HepG2 (cell line): ENCODE data around the gene FDXACB1. TPM values are rescaled to one million over a fixed set of nuclear protein-coding genes. Genes with fewer than 3 reads are reported as not detected.

Experiments used
- CEBPB ChIP-seq: IDR thresholded peaks from 2 replicates; pipeline ENCODE4 v1.6.1; 2011; ENCODE audit warnings: low read depth, low read length, improper control_type of control experiment, borderline replicate concordance
- CTCF ChIP-seq: sonication (generic); formaldehyde crosslinking; IDR thresholded peaks from 2 replicates; pipeline ENCODE4 v1.5.0; 2020; ENCODE audit warnings: mild to moderate bottlenecking, missing genetic modification reagents, moderate library complexity
- ELF3 ChIP-seq: IDR thresholded peaks from 2 replicates; pipeline ENCODE4 v1.6.1; 2016; ENCODE audit warnings: missing genetic modification reagents, missing compliant biosample characterization
- ELF4 ChIP-seq: sonication (generic); formaldehyde crosslinking; IDR thresholded peaks from 2 replicates; pipeline ENCODE4 v1.5.0; 2020; ENCODE audit warnings: missing genetic modification reagents, mild to moderate bottlenecking, moderate library complexity, borderline replicate concordance
- GATAD2A ChIP-seq: IDR thresholded peaks from 2 replicates; pipeline ENCODE4 v1.6.1; 2016
- KDM5B ChIP-seq: sonication (generic); formaldehyde crosslinking; IDR thresholded peaks from 2 replicates; pipeline ENCODE4 v1.4.0; 2020; ENCODE audit warnings: missing genetic modification reagents, mild to moderate bottlenecking, borderline replicate concordance
- LCORL ChIP-seq, 2 experiments: fragments of 450-650 bp in 1 of 2; sonication (generic) in 1 of 2; formaldehyde crosslinking in 1 of 2; IDR thresholded peaks; 2 replicates each; pipeline versions ENCODE4 v1.5.0 to v1.6.1; 2017 to 2020; ENCODE audit warnings: antibody characterized with exemption in 1 of 2, missing genetic modification reagents in 1 of 2
- PHF21A ChIP-seq: sonication (generic); formaldehyde crosslinking; IDR thresholded peaks from 2 replicates; pipeline ENCODE4 v1.5.0; 2020; ENCODE audit warnings: mild to moderate bottlenecking, missing genetic modification reagents
- POGZ ChIP-seq: sonication (generic); formaldehyde crosslinking; IDR thresholded peaks from 2 replicates; pipeline ENCODE4 v1.4.0; 2020; ENCODE audit warnings: mild to moderate bottlenecking, missing genetic modification reagents
- POLR2G ChIP-seq: fragments of 200-400 bp; formaldehyde crosslinking; IDR thresholded peaks from 2 replicates; pipeline ENCODE4 v1.6.1; 2018; ENCODE audit warnings: mild to moderate bottlenecking, low read depth, low read length, moderate library complexity
- RFX1 ChIP-seq: fragments of 450-650 bp; IDR thresholded peaks from 2 replicates; pipeline ENCODE4 v1.6.1; 2017
- RFX3 ChIP-seq: IDR thresholded peaks from 2 replicates; pipeline ENCODE4 v1.6.1; 2016; ENCODE audit warnings: missing biosample characterization, missing genetic modification reagents
- SIX4 ChIP-seq: sonication (generic); formaldehyde crosslinking; IDR thresholded peaks from 2 replicates; pipeline ENCODE4 v1.4.0; 2020; ENCODE audit warnings: missing genetic modification reagents
- SP4 ChIP-seq: sonication (generic); formaldehyde crosslinking; IDR thresholded peaks from 2 replicates; pipeline ENCODE4 v1.8.1; 2023; ENCODE audit warnings: mild to moderate bottlenecking, missing genetic modification reagents
- TFDP2 ChIP-seq: sonication (generic); formaldehyde crosslinking; IDR thresholded peaks from 2 replicates; pipeline ENCODE4 v1.4.0; 2020; ENCODE audit warnings: missing genetic modification reagents
- U2AF2 ChIP-seq: fragments of 200-400 bp; formaldehyde crosslinking; IDR thresholded peaks from 2 replicates; pipeline ENCODE4 v1.6.1; 2017; ENCODE audit warnings: low read depth, mild to moderate bottlenecking, low read length
- ZBTB21 ChIP-seq: sonication (generic); formaldehyde crosslinking; IDR thresholded peaks from 2 replicates; pipeline ENCODE4 v1.4.0; 2020; ENCODE audit warnings: missing genetic modification reagents
- ZGPAT ChIP-seq: IDR thresholded peaks from 2 replicates; pipeline ENCODE4 v1.6.1; 2016; ENCODE audit warnings: mild to moderate bottlenecking
- ZNF205 ChIP-seq: IDR thresholded peaks from 2 replicates; pipeline ENCODE4 v1.6.1; 2018; ENCODE audit warnings: missing biosample characterization, missing genetic modification reagents
- ZNF292 ChIP-seq: sonication (generic); formaldehyde crosslinking; IDR thresholded peaks from 2 replicates; pipeline ENCODE4 v1.8.1; 2022; ENCODE audit warnings: mild to moderate bottlenecking, low read depth, missing genetic modification reagents, borderline replicate concordance
- ZNF431 ChIP-seq: sonication (generic); formaldehyde crosslinking; IDR thresholded peaks from 2 replicates; pipeline ENCODE4 v1.9.0; 2022; ENCODE audit warnings: missing genetic modification reagents, low read depth, mild to moderate bottlenecking, borderline replicate concordance
- polyA plus RNA-seq, 8 experiments: library from polyadenylated mRNA; depleted of rRNA in 3 of 8; stranded (reverse) in 7 of 8; unstranded in 1 of 8; fragments of >200 nt; fragmentation: Illumina TruSeq in 4 of 8; extraction: Trizol in 4 of 8; gene quantifications; 2 replicates each; pipeline versions ENCODE4 v1.2.1 to v1.2.3, GENCODE V29; 2011 to 2016; ENCODE audit warnings: low read depth in 4 of 8, missing spikeins in 1 of 8, mixed read lengths in 1 of 8; ENCODE audit not compliant: insufficient read depth in 1 of 8
- total RNA-seq, 5 experiments: library from RNA; depleted of rRNA; stranded (reverse); fragments of >200 nt; fragmentation: Illumina TruSeq; extraction: Trizol; gene quantifications; 2 replicates each; pipeline ENCODE4 v1.2.3, GENCODE V29; 2016; ENCODE audit warnings: low read depth in 1 of 5
- TF ChIP-seq, protein P1 (sequence below): IDR thresholded peaks from 2 replicates; pipeline ENCODE4 v1.6.1; 2016; ENCODE audit warnings: missing compliant biosample characterization, missing genetic modification reagents, borderline replicate concordance

The FDXACB1 gene
- total and polyA plus RNA-seq, 2 of the 13 experiments (the other 11 are each of a cell fraction or from before 2014, with no cell fraction given): 1.1 to 3.4 TPM

DNA sequence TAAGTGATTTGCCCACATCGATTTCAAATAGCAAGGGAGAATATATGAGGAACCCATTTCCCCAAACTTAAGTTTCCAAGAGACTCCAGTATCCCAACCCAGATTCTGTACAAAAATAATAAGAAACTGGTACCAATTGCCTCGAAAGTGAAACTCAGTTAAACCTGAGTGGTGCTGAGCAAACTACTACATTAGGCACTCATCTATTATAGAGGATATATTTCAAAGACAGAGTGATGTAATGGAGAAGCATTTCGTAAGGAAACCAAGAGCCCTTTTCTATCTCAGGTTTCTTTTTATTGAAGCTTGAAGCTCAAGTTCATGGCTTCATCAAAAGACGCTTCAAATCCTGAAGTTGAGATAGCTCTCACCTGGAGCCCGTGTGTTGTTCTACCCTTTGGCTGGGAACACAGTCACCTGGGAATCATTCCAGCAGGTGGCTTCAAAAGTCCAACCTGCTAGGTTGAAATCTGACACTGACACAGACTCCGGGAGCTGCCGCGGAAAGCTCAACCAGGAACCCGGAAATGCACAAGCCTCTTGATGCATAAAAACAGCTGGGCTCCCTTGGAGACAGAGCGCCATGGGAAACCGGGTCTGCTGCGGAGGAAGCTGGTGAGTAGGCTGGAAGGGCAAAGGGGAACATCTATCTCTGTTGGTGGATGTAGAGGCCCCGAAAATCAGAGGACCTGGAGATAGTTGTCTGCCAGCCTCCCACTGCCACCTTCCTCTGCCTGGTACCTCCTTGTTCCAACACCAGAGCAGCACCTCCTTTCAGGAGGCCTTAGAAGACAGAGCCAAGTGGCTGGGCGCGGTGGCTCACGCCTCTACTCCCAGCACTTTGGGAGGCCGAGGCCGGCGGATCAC is 39.7 kb upstream of the FDXACB1 start, which contains the start of gene C11orf52 (continued):
- TF ChIP-seq CTCF (CRISPR knock-in tag): peak; percentile 44
- TF ChIP-seq ZGPAT (CRISPR knock-in tag): peak; percentile 70
- peak; percentile 98 for TF ChIP-seq SIX4
- 0 out of 2 replicates have a peak, but pooled peaks have one; percentile 50 for TF ChIP-seq ZNF431 (CRISPR knock-in tag)
- TF ChIP-seq, protein P1, sequence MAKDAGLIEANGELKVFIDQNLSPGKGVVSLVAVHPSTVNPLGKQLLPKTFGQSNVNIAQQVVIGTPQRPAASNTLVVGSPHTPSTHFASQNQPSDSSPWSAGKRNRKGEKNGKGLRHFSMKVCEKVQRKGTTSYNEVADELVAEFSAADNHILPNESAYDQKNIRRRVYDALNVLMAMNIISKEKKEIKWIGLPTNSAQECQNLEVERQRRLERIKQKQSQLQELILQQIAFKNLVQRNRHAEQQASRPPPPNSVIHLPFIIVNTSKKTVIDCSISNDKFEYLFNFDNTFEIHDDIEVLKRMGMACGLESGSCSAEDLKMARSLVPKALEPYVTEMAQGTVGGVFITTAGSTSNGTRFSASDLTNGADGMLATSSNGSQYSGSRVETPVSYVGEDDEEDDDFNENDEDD (CRISPR knock-in tag): peak; percentile 44; the same call in 1 of the 2 replicates
- peak; percentile 66 for TF ChIP-seq PHF21A (CRISPR knock-in tag)
- peak; percentile 51 for TF ChIP-seq RFX1
- TF ChIP-seq POGZ (CRISPR knock-in tag): peak; percentile 61
- TF ChIP-seq ZBTB21 (CRISPR knock-in tag): no peak
- peak; percentile 70 for TF ChIP-seq GATAD2A (CRISPR knock-in tag)
- TF ChIP-seq CEBPB: no peak
- peak; percentile 80; the same call in 1 of the 2 replicates for TF ChIP-seq ZNF292 (CRISPR knock-in tag)
- TF ChIP-seq ZNF205: 0 out of 2 replicates have a peak, but pooled peaks have one; percentile 17
- TF ChIP-seq SP4 (CRISPR knock-in tag): 0 out of 2 replicates have a peak, but pooled peaks have one; percentile 19
- TF ChIP-seq TFDP2: peak; percentile 51; the same call in 1 of the 2 replicates
- no peak for TF ChIP-seq U2AF2
- peak; percentile 96; the same call in 1 of the 2 replicates for TF ChIP-seq ELF4
- peak; percentile 59; the same call in 1 of the 2 replicates for TF ChIP-seq KDM5B (CRISPR knock-in tag)
- peak; percentile 38; the same call in 1 of the 2 replicates for TF ChIP-seq RFX3
- no peak for TF ChIP-seq LCORL (IDR thresholded peaks at IDR 0.05)
- peak; percentile 51 for TF ChIP-seq LCORL (CRISPR knock-in tag; IDR thresholded peaks at IDR 0.05)
- peak; percentile 99 for TF ChIP-seq ELF3 (CRISPR knock-in tag)
- peak; percentile 63 for TF ChIP-seq POLR2G
